Prostate gland (tissue), 2 donors: ENCODE data around the gene CTNNA3.

Source experiments
- CTCF ChIP-seq, 4 experiments: fragments of 200-600 bp in 2 of 4; fragments of 450-650 bp in 2 of 4; sonication (generic) in 2 of 4; IDR thresholded peaks; 1 replicate in 3 of 4; 2 replicates in 1 of 4; pipeline ENCODE4 v1.5.1; 2016 to 2019; ENCODE audit warnings: antibody characterized with exemption in 4 of 4, mild to moderate bottlenecking in 2 of 4, moderate library complexity in 2 of 4
- POLR2A ChIP-seq: fragments of 450-650 bp; IDR thresholded peaks from one replicate; pipeline ENCODE4 v1.6.1; 2016; ENCODE audit warnings: antibody characterized with exemption, mild to moderate bottlenecking

DNA sequence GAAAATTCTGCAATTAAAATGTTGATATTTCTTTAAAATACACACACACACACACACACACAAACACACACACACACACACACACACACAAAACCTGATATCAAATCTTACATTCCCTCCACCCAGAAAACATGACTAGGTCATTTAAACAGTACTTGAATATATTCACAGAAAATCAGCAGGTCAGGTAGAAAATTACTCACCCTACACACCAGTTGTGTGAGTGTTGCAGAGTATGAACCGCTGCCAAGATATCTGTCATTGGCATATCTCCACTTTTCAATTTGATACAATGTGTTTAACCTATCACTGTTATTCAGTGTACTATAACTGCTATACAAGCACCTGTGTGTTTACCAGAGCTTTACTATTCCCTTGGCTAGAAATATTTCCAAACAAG, 1053.8 kb downstream of the CTNNA3 start:
- TF ChIP-seq CTCF (IDR thresholded peaks at IDR 0.05) (no peak), POLR2A (no peak)
